Upper lobe of right lung (tissue), 1 donor: ENCODE data around the gene SPIB. TPM values are rescaled to one million over a fixed set of nuclear protein-coding genes. Genes with fewer than 3 reads are reported as not detected.
"Not testable (repeated sequence)": the region's sequence is repeated elsewhere in the genome, so short reads cannot be mapped to it uniquely, and the experiment has no call there.

Experiments used
- ATAC-seq: fragments of 200-7000 bp; cut with Tn5 transposase; one replicate; pipeline ENCODE4 v1.9.1; 2020; ENCODE audit warnings: mild to moderate bottlenecking, moderate library complexity
- DNase-seq: peaks from one replicate; pipeline ENCODE4 v3.0.0-alpha.2; 2020
- H3K27ac ChIP-seq: fragments of 200-600 bp; one replicate; pipeline ENCODE4 v1.8.0; 2022
- H3K27me3 ChIP-seq: fragments of 200-600 bp; one replicate; pipeline ENCODE4 v1.8.0; 2022; ENCODE audit warnings: mild to moderate bottlenecking
- H3K36me3 ChIP-seq: fragments of 200-600 bp; one replicate; pipeline ENCODE4 v1.8.0; 2022
- H3K4me1 ChIP-seq: fragments of 200-600 bp; one replicate; pipeline ENCODE4 v1.8.0; 2022
- H3K4me3 ChIP-seq: fragments of 200-600 bp; one replicate; pipeline ENCODE4 v1.8.0; 2022; ENCODE audit warnings: mild to moderate bottlenecking
- H3K9me3 ChIP-seq: fragments of 200-600 bp; one replicate; pipeline ENCODE4 v1.8.0; 2022
- CTCF ChIP-seq: fragments of 200-600 bp; IDR thresholded peaks from one replicate; pipeline ENCODE4 v1.8.0; 2022; ENCODE audit warnings: antibody characterized with exemption
- intact Hi-C: fragments of 100-400 bp; cut with DNase I; formaldehyde crosslinking; loops from one replicate; pipeline ENCODE4 v1.11.0; 2022
- total RNA-seq: library from RNA; stranded (reverse); fragmentation: NEBNext Ultra II Directional; extraction: Animal tissue kit (Norgen Biotek cat#: 25700); gene quantifications from one replicate; pipeline ENCODE4 v1.2.1, GENCODE V29; 2021
- donor health status: DM: no; HTN: yes; CAD: no; lungs with severe emphysema.

The SPIB gene
- total RNA-seq, 1 donor from 2014 or later, result 0.52 TPM

- no peaks in the 10 kb centered on the region for H3K9me3 ChIP-seq
- peak overlapping the region; percentile 1 for H3K4me3 ChIP-seq
- peak; percentile 85 for DNase-seq
- H3K4me1 ChIP-seq, result peaks cover 13% of the 10 kb centered on the region
- intact Hi-C loops, result no loop called here
- TF ChIP-seq CTCF, result no peak
- peak; percentile 46 for ATAC-seq
- H3K36me3 ChIP-seq, result peaks cover 7% of the 10 kb centered on the region
- H3K27ac ChIP-seq, result peak overlapping the region; percentile 36
- no peaks in the 10 kb centered on the region for H3K27me3 ChIP-seq
These were observed 31.4 kb upstream of the SPIB start for GRCh38 chr19:50387176-50387867.

- H3K9me3 ChIP-seq, result no peaks in the 10 kb centered on the region
- peak overlapping the region; percentile 36 for H3K27ac ChIP-seq
- DNase-seq (no peak), ATAC-seq (no peak)
- no peak for TF ChIP-seq CTCF
- peaks cover 13% of the 10 kb centered on the region for H3K4me1 ChIP-seq
- H3K4me3 ChIP-seq, result peak overlapping the region; percentile 1
- H3K27me3 ChIP-seq, result no peaks in the 10 kb centered on the region
- peaks cover 2% of the 10 kb centered on the region for H3K36me3 ChIP-seq
- intact Hi-C loops, result no loop called here
These were observed 30.9 kb upstream of the SPIB start for GRCh38 chr19:50387868-50388245.

- H3K36me3 ChIP-seq, H3K4me3 ChIP-seq, H3K27me3 ChIP-seq, intact Hi-C loops, DNase-seq, H3K4me1 ChIP-seq, ATAC-seq, H3K9me3 ChIP-seq: not testable (repeated sequence)
- peak overlapping the region; percentile 60 for H3K27ac ChIP-seq
These were observed 28.4 kb upstream of the SPIB start for GRCh38 chr19:50390295-50390694.

- intact Hi-C loops, result not testable (repeated sequence)
These were observed 27.8 kb upstream of the SPIB start for GRCh38 chr19:50390952-50391351.

GRCh38 chr19:50392759-50393158, 26.0 kb upstream of the SPIB start:
- intact Hi-C loops, result no loop called here
- TF ChIP-seq CTCF, result no peak

More at GRCh38 chr19:50390952-50391351, 27.8 kb upstream of the SPIB start:
- not testable (repeated sequence) for H3K27me3 ChIP-seq, H3K4me1 ChIP-seq, H3K4me3 ChIP-seq, H3K36me3 ChIP-seq, DNase-seq, H3K27ac ChIP-seq, ATAC-seq, H3K9me3 ChIP-seq

GRCh38 chr19:50393589-50393988, 25.1 kb upstream of the SPIB start:
- TF ChIP-seq CTCF, result no peak
- DNase-seq (no peak), ATAC-seq (no peak)
- Histone ChIP-seq H3K36me3 (no peaks in the 10 kb centered on the region), H3K4me1 (no peaks in the 10 kb centered on the region), H3K9me3 (no peaks in the 10 kb centered on the region), H3K4me3 (no peak overlapping the region), H3K27ac (no peak overlapping the region), H3K27me3 (no peaks in the 10 kb centered on the region)
- intact Hi-C loops, result no loop called here

More at GRCh38 chr19:50392759-50393158, 26.0 kb upstream of the SPIB start:
- no peaks in the 10 kb centered on the region for H3K9me3 ChIP-seq
- DNase-seq, result no peak
- no peak for ATAC-seq
- H3K4me3 ChIP-seq, result no peak overlapping the region
- no peaks in the 10 kb centered on the region for H3K4me1 ChIP-seq
- H3K27ac ChIP-seq, result no peak overlapping the region
- H3K27me3 ChIP-seq, result no peaks in the 10 kb centered on the region
- H3K36me3 ChIP-seq, result no peaks in the 10 kb centered on the region

GRCh38 chr19:50394017-50394416, 24.7 kb upstream of the SPIB start:
- Histone ChIP-seq H3K4me1 (no peaks in the 10 kb centered on the region), H3K27ac (no peak overlapping the region), H3K9me3 (no peaks in the 10 kb centered on the region), H3K36me3 (no peaks in the 10 kb centered on the region), H3K27me3 (no peaks in the 10 kb centered on the region), H3K4me3 (no peak overlapping the region)
- TF ChIP-seq CTCF, result no peak
- intact Hi-C loops, result no loop called here
- ATAC-seq (no peak), DNase-seq (no peak)
